Tongue (tissue), 2 donors: ENCODE measurements around the gene ZSCAN1. TPM values are rescaled to one million over a fixed set of nuclear protein-coding genes. Genes with fewer than 3 reads are reported as not detected.
A peak's percentile ranks its signal among the peaks of the same experiment; 100 is the strongest.
"Not testable (repeated sequence)": the region's sequence is repeated elsewhere in the genome, so short reads cannot be mapped to it uniquely, and the experiment has no call there.

Experiments used
- DNase-seq: peaks from one replicate; pipeline ENCODE4 v3.0.0-alpha.2; 2015
- total RNA-seq: library from RNA; depleted of rRNA; stranded (reverse); fragments of >200 nt; gene quantifications from one replicate; pipeline ENCODE4 v1.2.3, GENCODE V29; 2014

ZSCAN1 gene, protein sequence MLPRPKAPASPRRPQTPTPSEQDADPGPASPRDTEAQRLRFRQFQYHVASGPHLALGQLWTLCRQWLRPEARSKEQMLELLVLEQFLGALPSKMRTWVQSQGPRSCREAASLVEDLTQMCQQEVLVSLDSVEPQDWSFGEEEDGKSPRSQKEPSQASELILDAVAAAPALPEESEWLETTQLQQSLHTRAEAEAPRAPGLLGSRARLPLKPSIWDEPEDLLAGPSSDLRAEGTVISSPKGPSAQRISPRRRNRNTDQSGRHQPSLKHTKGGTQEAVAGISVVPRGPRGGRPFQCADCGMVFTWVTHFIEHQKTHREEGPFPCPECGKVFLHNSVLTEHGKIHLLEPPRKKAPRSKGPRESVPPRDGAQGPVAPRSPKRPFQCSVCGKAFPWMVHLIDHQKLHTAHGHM
- total RNA-seq: not detected

DNA sequence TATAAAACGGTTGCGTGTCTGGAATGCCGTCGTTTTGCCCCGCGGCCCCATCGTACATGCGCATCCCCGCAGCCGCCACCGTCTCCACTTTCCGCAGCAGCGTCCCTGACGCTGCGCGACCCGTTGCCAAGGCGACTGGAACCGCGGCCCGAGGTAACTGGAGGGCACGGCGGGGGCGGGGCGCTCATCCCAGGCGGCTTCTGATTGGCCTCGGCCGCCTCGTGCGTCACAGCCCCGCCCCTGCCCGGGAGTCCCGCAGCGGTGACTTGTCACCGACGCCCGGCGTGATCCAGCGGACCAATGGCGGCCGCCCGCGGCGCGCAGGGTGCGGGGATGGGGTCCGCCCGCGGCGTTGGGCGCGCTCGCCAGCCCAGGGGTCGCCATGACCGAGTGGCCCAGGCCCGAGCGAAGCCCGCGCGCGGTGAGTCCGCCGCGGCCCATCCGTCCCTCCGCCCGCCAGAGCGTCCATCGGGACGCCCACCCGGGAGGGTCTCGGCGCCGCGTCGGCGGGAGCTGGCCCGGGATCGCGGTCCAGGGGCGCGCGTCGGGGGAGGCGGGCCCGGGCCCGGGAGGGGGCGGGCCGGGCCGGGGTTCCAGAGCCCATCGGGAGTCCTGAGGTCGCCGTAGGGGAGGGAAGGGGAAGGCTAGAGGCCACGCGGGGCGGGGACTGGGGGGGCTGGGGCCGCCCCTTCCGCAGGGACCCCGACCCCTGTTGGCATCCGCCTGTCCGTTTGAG lies at the start of gene ZSCAN1:
Gene ZSCAN1, plus strand, starts transcription at position 285 of the 736 bp plus-strand sequence. CDS start 3,812 bp downstream, outside the sequence.
- DNase-seq: peak; percentile 98

DNA sequence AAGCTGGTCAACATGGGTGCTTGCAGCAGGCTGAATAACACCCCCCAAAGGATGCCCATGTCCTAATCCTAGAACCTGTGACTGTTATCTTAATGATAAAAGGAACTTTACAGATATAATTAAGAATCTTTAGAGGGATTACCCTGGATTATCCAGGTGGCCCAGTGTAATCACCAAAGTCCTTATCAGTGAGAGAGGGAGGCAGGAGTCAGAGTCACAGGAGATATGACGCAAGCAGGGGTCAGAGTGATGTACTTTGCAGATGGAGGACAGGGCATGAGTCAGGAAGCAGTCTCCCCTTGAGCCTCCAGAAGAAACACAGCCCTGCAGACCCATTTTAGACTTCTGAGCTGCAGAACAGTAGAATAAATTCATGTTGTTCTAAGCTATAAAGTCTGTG lies 41.0 kb upstream of the ZSCAN1 start:
- no peak for DNase-seq

DNA sequence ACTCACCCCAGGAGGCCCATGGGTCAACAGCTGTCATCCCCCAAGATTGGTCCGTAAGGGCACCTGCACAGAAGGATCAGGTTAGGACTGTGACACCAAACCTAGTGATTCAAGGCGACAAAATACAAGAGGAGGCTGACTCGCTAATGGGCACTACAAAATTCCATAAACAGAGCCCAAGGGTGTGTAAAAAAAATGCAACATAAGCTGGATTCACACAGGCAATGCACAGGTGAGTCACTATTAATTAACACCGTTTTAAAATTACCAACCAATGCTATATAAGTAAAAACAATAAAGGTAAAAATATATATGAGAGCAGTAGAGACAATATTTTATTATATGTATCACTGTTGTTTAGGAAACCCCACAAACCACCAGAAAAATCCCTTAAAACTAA lies 33.1 kb upstream of the ZSCAN1 start:
- no peak for DNase-seq

DNA sequence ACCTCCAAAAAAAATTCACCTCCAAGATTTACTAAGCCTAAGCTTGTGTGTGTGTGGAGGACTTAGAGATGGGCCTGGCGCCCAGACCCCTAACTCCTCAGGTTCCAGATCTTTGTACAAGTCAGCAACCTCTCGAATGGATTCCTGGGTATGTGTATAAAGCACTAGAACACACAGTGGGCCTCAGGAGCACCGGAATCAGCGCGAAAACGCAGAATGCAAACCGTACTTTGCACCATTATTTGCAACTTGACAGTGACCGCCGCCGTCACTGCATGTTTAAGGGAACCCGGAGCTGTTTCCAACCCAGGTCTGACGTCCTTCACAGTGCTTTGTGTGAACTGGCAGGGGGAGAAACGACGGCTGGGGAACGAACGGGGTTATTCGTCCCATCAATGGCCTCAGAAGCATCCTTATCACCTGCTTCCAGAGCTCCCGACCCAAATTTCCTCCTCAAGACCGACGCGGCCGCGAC lies 31.9 kb upstream of the ZSCAN1 start:
- DNase-seq: no peak

- peak; percentile 95 for DNase-seq
Observed at GRCh38 chr19:58002384-58003173, 31.2 kb upstream of the ZSCAN1 start, which contains the start of gene ZNF606. TSS of gene ZNF606 (minus strand) at chr19:58002820. CDS start at chr19:58001319, 1,501 bp downstream.

DNA sequence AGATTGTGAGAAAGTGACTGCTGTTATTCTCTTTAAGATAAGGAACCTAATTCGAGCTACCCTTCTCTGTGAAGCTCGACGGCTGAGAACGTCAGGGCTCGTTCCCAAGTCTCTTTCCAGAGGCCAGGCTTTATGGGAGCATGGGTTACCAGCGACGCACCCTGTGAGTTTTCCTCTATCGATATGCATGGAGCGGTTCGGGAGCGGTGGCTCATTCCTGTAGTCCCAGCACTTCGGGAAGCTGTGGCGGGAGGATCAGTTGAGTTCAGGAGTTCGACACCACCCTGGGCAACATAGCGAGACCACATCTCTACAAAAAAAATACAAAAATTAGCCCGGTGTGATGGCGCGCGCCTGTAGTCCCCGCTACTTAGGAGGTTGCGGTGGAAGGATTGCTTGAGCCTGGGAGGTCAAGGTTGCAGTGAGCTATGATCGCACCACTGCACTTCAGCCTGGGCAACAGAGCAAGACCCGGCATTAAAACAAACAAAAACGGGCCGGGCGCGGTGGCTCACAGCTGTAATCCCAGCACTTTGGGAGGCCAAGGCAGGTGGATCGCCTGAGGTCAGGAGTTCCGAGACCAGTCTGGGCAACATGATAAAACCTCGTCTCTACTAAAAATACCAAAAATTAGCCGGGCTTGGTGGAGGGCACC lies 30.5 kb upstream of the ZSCAN1 start:
- no peak for DNase-seq

DNA sequence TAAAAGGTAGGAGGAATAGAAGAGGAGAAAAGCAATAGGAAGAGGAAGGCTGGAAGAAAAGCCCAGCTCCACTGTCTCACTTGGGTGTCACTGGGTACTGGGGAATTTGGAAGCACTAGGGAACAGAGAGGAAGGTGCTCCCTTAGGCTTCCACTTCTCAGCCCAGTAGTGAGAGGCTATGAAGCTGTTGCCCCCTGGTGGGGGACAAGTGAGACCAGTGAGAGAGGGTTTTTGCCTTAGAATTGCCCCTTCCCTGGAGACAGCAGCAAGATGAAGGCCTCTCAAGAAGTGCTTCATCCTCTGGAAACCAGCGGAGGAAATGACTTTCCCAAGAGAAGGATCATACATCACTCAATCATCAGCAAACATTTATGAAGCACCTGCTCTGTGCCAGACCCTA lies 26.5 kb upstream of the ZSCAN1 start:
- no peak for DNase-seq

DNA sequence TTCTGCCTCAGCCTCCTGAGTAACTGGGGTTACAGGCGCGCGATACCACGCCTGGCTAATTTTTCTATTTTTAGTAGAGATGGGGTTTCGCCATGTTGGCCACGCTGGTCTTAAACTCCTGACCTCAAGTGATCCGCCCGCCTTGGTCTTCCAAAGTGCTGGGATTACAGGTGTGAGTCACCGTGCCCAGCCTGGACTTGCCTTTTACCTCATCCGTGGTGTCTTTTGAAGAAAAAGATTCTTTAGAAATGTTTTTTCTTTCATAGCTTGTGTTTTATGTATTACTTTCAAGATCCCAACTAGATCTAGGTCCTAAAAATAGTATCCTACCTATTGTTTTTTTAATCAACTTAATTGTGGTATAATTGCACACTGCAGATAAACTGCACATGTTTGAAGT lies 24.9 kb upstream of the ZSCAN1 start:
- not testable (repeated sequence) for DNase-seq

- no peak for DNase-seq
Observed at GRCh38 chr19:58009301-58009665, 24.5 kb upstream of the ZSCAN1 start.

DNA sequence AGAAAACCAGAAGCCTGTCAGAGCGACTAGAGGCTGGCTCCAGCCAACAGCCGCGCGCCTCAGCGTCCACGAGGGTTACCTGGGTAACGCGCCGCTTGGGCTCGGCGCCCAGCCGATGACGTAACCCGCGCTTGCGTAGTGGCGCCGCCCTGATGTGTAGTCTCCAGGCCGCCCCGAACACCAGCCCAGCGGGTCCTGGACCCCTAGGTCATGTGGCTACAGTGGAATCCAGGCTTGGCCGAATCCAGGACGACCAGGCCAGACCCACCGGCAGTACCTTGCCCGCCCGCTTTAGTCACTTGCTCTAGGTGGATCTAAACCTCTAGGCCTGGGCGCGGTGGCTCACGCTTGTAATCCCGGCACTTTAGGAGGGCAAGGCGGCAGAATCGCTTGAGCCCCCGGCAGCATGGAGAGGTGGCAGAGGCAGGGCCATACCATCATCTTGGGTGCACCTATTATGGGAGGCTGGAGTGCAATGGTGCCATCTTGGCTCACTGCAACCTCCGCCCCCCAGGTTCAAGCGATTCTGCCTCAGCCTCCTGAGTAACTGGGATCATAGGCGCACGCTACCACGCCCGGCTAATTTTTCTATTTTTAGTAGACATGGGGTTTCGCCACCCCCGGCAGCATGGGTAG lies 24.0 kb upstream of the ZSCAN1 start:
- DNase-seq: peak; percentile 96

DNA sequence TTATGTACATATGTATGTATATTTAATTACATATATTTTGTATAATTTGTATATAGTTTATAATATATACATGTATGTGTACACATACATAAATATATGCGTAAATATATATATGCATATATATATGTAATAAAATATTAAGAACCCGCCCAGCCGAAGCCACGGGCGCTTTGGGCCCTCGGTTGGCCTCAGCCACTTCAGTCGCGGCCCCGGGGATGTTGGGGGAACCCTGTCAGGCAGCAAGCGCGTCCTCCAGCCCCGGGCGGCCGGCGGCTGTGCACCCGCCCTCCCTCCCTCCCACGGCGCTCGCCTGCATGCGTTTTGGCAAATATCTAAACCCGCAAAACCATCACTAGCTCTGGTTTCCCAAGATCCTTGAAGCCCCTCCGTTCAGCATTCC lies 23.3 kb upstream of the ZSCAN1 start:
- DNase-seq: no peak

DNA sequence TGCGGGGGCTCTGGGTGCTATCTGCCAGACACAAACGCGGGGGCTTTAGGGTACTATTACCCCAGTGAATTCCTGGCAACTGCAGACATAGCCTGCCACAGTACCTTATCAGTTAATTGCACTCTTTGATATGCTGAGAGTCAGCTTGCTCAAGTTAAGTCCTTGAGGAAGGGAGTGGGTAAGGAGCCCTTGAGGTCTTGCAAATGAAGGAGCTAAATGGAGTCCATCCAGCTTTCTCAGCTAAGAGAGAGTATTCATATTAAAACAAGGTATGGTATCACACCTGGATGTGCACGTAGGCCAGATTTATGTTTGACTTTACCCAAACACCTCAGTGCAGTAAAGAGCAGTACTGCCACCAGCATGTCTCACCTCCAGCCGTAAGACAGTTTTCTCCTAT lies 19.7 kb upstream of the ZSCAN1 start:
- no peak for DNase-seq

- DNase-seq: no peak
Observed at GRCh38 chr19:58020129-58020528, 13.7 kb upstream of the ZSCAN1 start.

- peak; percentile 91 for DNase-seq
Observed at GRCh38 chr19:58021541-58022282, 12.1 kb upstream of the ZSCAN1 start.

DNA sequence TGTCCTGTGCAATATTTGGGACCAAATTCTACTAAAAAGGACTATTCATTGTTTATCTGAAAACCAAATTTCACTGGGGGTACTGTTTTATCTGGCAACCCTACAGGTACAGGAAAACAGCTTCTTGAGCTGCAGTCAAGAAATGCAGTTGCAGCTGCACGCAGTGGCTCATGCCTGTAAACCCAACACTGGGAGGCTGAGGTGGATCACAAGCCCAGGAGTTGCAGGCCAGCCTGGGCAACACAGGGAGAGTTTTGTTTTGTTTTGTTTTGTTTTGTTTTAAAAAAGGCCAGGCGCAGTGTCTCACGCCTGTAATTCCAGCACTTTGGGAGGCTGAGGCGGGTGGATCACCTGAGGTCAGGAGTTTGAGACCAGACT lies 11.6 kb upstream of the ZSCAN1 start:
- no peak for DNase-seq

- no peak for DNase-seq
Observed at GRCh38 chr19:58024661-58025060, 9.2 kb upstream of the ZSCAN1 start.

DNA sequence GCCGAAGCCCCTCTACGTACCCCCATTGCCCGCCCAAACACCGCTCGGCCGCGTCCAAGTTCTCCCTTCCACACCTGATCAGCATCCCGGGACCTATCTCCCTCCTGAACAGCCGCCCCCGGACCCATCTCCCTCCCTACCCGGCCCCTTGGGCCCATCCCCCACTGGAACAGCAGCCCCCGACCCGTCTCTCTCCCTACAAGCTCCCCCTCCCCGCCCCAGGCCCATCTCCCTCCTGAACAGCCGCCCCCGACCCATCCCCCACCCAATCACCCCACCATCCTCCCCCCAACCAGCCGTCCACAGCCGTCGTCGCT lies 610 bp downstream of the ZSCAN1 start:
- DNase-seq: peak; percentile 12

DNA sequence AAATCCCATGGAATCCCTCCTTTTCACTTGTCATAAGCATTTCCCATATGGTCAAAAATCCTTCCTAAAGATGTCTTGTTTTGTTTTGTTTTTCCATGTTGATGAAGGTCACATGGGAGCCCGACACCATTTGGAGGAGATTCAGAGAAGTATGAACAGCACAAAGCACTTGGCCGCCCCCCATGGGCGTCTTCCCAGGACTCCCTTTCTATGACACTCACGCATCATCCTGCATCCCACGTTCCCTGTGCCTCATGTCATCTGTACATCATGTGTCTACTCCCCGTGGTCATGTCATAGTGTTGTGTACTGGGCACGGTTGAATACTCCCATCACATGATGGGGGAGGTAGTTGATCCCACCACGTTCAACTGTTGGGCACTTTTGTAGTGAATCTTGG lies 2.0 kb downstream of the ZSCAN1 start:
- DNase-seq: no peak

DNA sequence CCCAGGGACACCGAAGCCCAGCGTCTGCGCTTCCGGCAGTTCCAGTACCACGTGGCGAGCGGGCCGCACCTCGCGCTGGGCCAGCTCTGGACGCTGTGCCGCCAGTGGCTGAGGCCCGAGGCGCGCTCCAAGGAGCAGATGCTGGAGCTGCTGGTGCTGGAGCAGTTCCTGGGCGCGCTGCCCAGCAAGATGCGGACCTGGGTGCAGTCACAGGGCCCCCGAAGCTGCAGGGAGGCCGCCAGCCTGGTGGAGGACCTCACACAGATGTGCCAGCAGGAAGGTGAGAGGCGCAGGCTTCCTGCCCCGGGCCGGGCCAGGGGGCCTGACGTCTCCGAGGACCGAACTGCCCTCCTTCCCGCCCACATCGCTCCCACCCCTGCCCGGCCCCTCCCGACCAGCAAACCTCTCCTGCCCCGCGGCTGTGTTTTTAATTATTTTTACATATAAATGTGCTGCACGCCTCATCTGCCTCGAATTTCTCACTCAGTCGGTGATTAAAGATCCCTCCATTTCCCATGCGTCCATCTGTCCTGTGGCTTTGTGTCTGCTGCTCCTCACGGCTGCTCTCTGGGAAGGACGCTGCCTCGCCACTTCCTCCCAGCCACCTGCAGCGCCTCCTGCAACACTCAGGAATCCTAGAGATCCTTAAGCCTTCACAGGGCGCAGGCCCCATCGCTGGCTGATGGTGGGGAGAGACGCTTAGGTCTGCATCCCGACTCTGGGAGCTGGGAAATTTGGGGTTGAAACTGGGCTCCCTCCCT lies 4.3 kb downstream of the ZSCAN1 start:
- peak; percentile 26 for DNase-seq

- DNase-seq: no peak
Observed at GRCh38 chr19:58038688-58039204, 4.9 kb downstream of the ZSCAN1 start.
